Measurements from ENCODE around the gene DDX60.

Gene DDX60

GRCh38 chr4:168203233-168203911, 115.2 kb downstream of the DDX60 start:
- DNase-seq = no peak

- no peak for DNase-seq
Observed at GRCh38 chr4:168200685-168201084, 117.9 kb downstream of the DDX60 start.

DNA sequence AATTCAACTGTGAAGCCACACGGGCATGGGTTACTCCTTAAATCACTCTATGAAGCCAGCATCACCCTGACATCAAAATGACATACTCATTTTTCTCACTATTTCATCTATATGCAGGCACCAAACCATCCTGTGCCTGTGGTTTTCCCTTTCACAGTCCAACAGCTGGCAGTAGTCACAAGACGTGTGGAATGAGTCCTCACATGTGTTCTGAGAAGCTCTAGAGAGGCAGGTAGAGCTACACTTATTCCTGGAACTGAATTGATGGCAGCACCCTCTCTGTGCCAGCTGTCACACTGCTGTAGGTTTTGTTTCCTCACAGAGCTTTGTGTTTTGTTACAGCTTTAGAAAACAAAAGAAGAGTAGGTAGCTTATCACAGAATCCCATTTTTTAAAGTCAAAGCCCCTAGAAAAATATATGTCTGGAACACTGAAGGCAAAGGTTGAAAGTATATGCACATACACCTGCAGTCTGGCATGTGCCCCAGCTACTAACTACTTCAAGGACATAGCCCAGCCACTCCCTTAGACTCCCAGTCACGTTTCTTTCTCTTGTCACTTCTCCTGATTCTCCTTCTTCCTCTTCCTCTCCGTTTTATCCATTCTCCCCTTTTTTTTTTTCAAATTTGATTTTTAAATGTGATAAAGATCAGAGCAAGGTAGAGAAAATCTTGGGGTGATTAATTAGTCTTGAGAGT, 119.1 kb downstream of the DDX60 start:
- no peak for DNase-seq

GRCh38 chr4:168197926-168198325, 120.6 kb downstream of the DDX60 start:
- DNase-seq = no peak

DNA sequence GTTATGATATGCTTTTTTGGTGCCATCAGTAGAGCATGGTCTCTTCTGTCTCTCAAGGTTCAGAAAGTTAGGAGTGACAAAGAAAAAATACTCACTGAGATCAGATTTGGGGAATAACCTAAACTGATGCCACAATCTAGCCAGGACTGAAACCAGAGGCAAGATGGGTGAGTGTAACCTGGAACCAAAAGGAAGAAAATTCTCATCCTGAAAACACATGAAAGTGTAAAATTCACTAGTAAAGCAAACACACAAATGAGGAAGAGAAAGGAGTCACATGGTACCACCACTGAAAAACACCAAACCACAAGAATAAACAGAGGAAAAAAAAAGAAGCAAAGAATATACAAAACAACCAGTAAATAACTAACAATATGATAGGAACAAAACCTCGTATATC, 129.8 kb downstream of the DDX60 start:
- no peak for DNase-seq

DNA sequence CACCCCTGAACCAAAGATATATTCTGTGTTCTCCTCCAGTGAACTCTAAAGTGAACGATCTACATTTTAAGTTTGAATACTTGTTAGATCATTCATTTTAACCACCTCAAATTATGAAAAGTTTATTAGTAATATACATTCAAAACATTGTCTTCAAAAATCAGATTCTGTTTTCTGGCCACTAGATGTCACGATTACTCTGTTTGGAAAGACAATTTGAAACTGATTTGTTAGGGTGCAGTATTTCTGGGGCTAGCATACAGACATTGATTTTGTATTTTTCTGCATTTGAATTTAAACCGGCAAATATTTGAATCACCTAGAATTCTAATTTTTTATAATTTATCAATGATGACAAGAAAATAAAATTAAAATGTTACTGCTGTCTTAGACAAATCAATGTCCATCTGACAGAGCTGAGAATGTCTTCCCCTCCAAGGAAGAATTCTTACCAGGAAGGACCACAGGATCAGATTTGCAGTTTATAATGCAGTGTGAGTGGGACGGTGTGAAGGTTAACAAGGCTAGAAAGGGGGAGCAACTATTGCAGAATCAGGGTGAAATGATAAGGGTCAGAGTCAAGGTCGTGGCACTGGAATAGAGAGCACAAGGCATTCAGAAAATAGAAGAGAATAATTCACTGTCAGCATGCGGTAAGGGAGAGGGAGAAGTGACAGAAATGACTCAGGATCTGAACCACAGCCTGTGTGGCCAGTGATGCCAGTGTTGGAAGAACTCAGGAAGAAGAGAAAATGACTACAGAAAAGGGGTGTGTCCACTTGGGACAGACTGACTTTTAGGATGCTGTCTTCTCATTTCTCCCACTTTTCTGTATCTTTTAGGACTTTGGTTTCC, 134.6 kb downstream of the DDX60 start:
- peak; percentile 17 to 45 for DNase-seq

DNA sequence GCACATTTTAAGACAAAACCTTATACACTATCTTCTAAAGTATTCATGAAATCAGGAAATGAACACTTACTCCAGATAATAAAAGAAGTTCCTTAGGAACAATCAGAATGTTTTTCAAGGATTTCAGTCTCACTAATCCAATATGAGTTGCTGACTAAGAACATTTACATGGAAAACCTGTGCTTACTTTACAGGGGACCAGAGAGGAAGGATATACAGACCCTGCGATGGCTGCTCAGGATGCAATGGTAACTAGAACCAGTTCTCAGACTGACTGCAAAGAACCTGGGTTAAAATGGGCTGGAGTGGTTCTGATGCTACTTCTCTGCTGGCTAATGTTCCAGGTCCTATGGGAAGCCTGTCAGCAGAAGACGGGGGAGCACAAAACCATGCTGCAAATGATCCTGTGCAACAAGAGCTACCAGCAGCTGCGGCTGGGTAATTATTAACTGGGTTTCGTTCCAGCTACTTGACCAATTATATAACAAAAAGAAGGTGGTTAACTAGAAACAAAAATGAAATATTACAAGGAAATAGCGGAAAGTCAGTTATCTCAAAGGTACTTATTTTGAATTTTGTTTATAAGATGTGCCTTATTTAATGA, 140.9 kb downstream of the DDX60 start:
- DNase-seq = no peak

- no peak for DNase-seq
Observed at GRCh38 chr4:168174308-168174707, 144.2 kb downstream of the DDX60 start.

DNA sequence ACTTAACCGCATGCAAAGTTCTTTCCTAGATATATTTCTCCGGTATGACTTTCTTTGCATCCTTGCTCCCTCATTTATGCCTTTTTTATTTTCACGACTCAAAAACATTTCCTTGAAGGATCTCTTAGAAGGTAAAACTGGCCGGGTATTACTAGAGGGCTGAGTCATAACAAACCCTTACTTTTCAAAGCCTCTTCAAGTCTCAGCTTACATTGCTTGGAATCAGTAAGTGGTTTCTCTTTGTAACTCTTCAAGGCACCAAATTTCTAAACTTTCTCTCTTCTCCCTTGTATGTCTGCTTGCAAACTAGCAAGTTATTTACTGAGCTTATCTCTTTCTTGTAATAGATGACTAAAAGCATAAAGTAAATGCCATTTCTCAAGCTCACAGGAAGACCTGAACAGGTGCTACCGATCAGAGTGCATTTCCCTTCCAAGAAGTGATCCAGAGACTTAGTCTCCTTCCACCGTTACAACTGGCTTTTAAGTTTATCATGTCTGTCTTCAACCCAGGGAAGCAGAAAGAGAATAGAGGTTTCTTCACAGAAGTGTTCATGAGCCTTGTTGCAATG, 150.8 kb downstream of the DDX60 start:
- no peak for DNase-seq
